Activated naive CD8-positive, alpha-beta T cell treated with anti-CD3 and anti-CD28 coated beads, Interleukin-2, amount 50 U/mL, for 24 hours (primary cell): ENCODE measurements around the gene CBX4.

Experiments used
- ATAC-seq: fragments of 150-1000 bp; cut with Tn5 transposase; one replicate; pipeline ENCODE4 v1.10.0; 2021
- DNase-seq: peaks from one replicate; pipeline ENCODE4 v3.0.0; 2021
- H3K27ac Mint-ChIP-seq: one replicate; pipeline ENCODE4 v1.8.0; 2021; ENCODE audit warnings: mild to moderate bottlenecking, mixed read lengths
- H3K27me3 Mint-ChIP-seq: one replicate; pipeline ENCODE4 v1.8.0; 2021; ENCODE audit warnings: mixed read lengths
- H3K36me3 Mint-ChIP-seq: one replicate; pipeline ENCODE4 v1.8.0; 2021; ENCODE audit warnings: low read depth, mixed read lengths
- H3K4me1 Mint-ChIP-seq: one replicate; pipeline ENCODE4 v1.8.0; 2021; ENCODE audit warnings: mixed read lengths
- H3K4me3 Mint-ChIP-seq: one replicate; pipeline ENCODE4 v1.8.0; 2021; ENCODE audit warnings: mild to moderate bottlenecking, moderate library complexity, mixed read lengths
- H3K9me3 Mint-ChIP-seq: one replicate; pipeline ENCODE4 v1.8.0; 2021; ENCODE audit warnings: mixed read lengths

Gene CBX4

DNA sequence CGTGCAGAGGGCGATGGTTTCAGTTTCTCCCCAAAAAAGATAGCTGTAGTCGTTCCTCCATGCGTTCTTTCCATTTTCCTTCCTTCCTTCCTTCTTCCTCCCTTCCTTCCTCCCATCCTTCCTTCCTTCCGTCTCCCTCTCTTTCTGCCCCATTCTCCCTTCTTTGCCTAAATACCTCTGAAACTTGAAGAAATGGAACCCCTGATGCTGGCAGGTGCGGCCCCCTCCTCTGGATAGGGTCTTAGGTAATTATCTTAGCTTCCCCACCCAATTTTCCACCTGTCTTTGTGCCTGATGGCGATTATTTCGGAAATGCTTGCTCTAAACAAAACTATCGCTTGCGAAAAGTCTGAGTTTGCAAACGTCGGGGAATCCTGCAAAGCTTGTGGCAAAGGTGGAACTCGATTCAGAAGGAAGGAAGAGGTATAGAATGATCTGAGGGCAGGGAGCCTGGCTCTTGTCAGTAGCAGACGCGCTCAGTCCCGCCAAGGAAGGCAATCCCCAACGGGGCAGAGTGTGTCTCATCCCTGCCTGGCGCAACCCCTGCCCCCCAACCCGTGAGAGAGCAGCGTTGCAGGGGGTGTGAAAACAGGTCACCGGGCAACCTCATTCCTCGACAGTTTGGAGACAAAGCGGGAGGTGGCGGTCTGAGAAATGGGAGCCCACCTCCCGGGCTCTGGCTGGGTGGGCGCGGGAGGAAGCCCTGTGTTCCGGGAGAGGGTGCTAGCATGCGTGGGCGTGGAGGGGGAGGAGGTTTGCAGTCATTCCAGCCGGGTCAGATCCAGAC, 39.5 kb downstream of the CBX4 start:
- Mint-ChIP-seq H3K9me3 (no peaks in the 10 kb centered on the region), H3K27ac (peak overlapping the region; percentile 57), H3K27me3 (peaks cover 45% of the 10 kb centered on the region), H3K36me3 (peaks cover 2% of the 10 kb centered on the region), H3K4me1 (peaks cover 54% of the 10 kb centered on the region), H3K4me3 (peak overlapping the region; percentile 28)
- ATAC-seq = no peak
- no peak for DNase-seq

DNA sequence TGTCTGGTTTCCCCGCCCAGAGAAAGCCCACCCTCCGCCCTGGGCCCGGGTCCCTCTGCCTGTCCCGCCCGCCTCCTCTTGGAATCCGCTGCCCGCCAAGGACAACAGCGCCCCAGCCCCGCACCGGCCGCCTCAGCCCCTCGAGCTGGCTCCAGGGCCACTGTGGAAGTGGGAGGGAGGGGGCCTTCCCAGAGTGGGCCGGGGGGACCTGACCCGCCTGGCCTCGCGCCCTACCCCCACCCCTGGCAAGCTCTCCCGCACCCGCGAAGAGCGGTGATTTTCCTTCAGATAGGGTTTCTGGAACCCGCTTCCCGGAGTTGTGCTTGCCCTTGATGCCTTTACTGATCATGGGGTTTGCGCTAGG, 40.1 kb downstream of the CBX4 start:
- no peak for DNase-seq
- no peak for ATAC-seq
- H3K36me3 Mint-ChIP-seq = peaks cover 2% of the 10 kb centered on the region
- peak overlapping the region; percentile 57 for H3K27ac Mint-ChIP-seq
- H3K4me1 Mint-ChIP-seq = peaks cover 49% of the 10 kb centered on the region
- peaks cover 41% of the 10 kb centered on the region for H3K27me3 Mint-ChIP-seq
- H3K9me3 Mint-ChIP-seq = no peaks in the 10 kb centered on the region
- peak overlapping the region; percentile 54 for H3K4me3 Mint-ChIP-seq

DNA sequence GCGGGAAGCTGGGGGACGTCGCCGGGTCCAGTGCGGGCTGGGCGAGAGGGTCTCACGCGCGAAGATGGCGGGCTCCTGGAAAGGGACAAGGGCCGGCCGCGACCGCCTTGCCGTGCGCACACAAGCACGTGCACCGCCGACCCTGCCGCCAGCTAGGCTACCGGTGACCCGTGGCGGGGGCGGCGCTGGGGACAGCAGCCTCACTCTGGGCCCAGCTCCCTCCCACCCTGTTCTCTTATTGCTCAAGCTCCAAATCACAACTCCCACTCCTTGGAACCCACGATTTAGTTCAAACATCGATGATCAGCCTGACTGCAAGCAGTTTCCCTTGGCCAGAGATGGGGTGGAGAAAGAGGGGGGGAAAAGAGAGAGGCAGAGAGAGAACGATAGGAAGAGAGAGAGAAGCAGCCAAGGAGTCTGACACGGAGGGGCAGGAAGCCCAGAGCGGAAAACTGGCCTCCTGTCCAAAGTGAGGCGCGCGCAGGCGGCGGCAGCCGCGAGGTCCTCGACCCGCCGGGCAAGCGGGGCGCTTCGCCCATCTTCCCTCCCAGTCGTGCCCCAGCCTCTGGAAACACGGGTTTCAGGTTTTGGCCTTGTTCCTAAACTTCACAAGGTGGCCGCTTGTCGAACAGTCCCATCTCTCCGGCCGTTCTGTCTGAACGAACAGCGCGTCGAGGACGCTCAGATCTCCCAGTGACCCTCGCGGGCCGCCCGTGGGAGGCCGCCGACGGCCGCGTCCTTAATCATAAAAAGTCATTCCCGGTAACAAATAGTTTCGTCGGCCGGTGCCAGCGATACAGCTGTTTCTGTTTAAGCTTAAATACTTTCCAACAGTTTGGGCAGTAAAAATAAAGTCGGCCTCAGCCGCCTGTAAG, 40.7 kb downstream of the CBX4 start:
- H3K27me3 Mint-ChIP-seq = peaks cover 41% of the 10 kb centered on the region
- H3K4me3 Mint-ChIP-seq = peak overlapping the region; percentile 54
- ATAC-seq (no peak), DNase-seq (no peak)
- peaks cover 49% of the 10 kb centered on the region for H3K4me1 Mint-ChIP-seq
- H3K36me3 Mint-ChIP-seq = peaks cover 2% of the 10 kb centered on the region
- no peaks in the 10 kb centered on the region for H3K9me3 Mint-ChIP-seq
- H3K27ac Mint-ChIP-seq = peak overlapping the region; percentile 49

DNA sequence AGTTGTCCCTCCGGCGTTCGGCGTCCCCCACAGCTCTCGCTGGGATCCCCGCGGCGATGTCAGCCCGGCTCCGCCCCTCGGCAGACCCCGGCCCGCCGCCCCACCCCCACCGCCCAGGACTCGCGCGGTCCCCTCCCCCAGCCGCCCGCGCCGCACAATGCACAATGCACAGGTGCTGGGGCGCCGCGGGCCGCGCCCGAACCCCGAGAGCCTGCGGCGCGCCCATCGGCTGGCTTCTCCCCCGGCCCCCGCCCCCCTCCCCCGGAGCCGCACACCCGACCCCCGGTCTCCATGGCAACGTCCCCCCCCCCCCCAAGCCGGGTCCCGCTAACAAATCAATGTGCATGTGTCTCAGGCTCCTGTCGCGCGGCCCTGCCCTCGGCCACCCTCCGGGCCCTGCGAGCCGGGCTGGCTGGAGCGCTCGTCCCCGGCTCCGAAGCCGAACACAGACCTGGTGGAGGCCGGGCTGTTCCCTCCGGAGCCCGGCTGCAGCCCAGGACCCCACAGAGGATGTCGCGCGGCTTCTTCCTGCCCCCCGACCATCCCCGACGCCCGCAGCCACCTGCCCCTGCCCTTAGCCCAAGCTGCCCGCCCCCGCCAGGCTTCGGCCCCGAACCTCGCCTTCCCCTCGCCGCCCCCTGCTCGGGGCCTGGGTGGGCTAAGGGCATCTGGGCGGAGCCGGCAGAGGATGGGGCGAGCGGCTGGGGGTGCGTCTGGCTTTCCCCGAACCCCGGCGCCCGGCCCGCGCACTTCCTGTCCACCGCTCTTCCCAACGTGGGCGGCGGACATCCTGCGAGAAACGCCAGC, 41.5 kb downstream of the CBX4 start:
- no peak for DNase-seq
- Mint-ChIP-seq H3K27ac (no peak overlapping the region), H3K27me3 (peaks cover 42% of the 10 kb centered on the region)

DNA sequence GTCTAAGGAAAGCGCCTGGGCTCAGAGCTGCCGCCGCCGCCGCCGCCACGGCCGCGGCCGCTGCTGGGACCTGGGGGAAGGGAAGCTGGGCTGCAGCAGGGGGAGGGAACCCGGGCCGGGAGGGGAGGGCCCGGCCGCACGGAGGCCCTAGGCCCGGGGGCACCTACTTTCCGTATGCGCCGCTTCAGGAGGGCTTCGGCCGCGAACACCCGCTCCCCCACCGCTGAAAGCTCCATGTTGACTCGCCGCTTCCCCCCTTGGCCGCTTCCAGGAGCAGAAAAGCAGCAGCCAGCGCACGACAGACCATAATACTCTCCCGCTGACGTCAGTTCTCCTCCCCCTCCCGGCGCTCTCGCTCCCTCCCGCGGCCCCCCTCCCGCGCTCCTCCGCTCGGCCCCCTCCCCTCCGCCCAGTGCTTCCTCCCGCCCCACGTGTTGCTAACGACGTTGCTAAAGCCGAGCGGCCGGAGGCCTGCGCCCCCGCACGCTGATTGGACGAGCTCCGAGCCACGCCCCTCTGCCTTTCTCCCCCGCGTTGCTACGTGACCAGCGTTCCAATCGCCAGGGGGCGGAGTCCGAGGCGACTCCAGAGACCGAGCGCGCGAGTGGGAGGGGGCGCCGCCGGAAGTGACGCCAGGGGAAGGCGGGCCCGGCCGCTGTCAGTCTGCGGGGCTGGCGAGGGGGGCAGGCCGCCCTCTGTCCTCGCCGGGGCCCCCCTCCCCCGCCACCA, 42.3 kb downstream of the CBX4 start, which contains the start of gene CBX8:
TSS of gene CBX8 (minus strand) at position 315 of the 729 bp plus-strand sequence. CDS start at position 236, 79 bp downstream.
- Mint-ChIP-seq H3K9me3 (no peaks in the 10 kb centered on the region), H3K36me3 (peaks cover 2% of the 10 kb centered on the region), H3K27me3 (peaks cover 42% of the 10 kb centered on the region), H3K4me3 (peak within 1 kb of the TSS; percentile 79), H3K27ac (peak within 1 kb of the TSS; percentile 67), H3K4me1 (peaks cover 42% of the 10 kb centered on the region)
- ATAC-seq = peak; percentile 85
- DNase-seq = peak; percentile 100

More for the DNA sequence above, 41.5 kb downstream of the CBX4 start:
- Mint-ChIP-seq H3K4me3 (no peak overlapping the region), H3K9me3 (no peaks in the 10 kb centered on the region), H3K4me1 (peaks cover 45% of the 10 kb centered on the region), H3K36me3 (peaks cover 2% of the 10 kb centered on the region)
- peak; percentile 20 for ATAC-seq

DNA sequence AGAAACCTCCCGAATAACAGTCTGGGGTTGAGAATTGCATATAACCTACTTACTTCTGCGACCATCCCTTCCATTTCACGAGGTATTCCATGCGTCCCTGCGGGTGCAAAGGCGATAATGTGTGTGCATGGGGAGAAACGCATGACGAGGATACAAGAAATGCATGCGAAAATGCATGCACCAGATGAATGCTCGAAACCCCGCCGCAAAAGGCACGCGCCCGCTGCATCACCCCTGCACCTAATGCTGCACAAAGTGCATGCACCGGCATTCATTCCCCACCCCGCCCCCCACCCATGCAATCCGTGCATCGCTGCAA, 42.8 kb downstream of the CBX4 start:
- no peak for ATAC-seq
- no peak for DNase-seq

DNA sequence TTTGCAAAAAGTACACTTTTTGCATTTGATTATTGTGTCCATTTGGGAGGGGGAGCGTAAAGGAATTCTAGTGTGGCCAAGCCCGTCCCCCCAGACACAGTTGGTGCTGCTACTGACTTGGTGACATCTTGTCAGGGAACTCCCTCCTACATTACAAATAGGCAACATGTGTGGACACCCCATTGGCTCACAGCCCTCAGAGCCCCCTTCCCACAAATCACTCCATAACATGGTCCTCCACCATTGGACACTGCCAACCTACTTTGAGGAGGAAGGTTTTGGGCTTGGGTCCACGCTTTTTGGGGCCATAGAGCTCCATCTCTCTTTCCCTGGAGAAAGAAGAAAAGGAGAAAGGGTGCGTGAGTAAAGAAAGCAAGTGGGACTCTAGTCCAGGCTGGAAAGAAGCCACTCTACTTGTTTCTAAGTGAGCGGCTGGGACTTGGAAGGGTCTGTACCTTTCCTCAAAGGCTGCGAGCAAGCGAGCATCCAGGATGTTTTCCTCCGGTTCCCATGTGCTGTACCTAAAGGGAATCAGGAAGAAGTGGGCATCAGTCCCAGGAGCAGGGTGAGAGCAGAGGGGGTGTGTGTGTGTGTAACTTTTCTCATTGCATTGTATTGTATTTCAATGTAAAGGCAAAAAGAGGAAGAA, 43.3 kb downstream of the CBX4 start:
- Mint-ChIP-seq H3K9me3 (no peaks in the 10 kb centered on the region), H3K36me3 (peaks cover 2% of the 10 kb centered on the region), H3K27me3 (peaks cover 41% of the 10 kb centered on the region), H3K4me3 (peak overlapping the region; percentile 79), H3K27ac (no peak overlapping the region), H3K4me1 (peaks cover 39% of the 10 kb centered on the region)
- ATAC-seq (no peak), DNase-seq (no peak)

More for the DNA sequence above, 42.8 kb downstream of the CBX4 start:
- H3K27ac Mint-ChIP-seq = no peak overlapping the region
- H3K36me3 Mint-ChIP-seq = peaks cover 2% of the 10 kb centered on the region
- H3K4me3 Mint-ChIP-seq = peak overlapping the region; percentile 79
- peaks cover 37% of the 10 kb centered on the region for H3K4me1 Mint-ChIP-seq
- H3K27me3 Mint-ChIP-seq = peaks cover 39% of the 10 kb centered on the region
- H3K9me3 Mint-ChIP-seq = no peaks in the 10 kb centered on the region

DNA sequence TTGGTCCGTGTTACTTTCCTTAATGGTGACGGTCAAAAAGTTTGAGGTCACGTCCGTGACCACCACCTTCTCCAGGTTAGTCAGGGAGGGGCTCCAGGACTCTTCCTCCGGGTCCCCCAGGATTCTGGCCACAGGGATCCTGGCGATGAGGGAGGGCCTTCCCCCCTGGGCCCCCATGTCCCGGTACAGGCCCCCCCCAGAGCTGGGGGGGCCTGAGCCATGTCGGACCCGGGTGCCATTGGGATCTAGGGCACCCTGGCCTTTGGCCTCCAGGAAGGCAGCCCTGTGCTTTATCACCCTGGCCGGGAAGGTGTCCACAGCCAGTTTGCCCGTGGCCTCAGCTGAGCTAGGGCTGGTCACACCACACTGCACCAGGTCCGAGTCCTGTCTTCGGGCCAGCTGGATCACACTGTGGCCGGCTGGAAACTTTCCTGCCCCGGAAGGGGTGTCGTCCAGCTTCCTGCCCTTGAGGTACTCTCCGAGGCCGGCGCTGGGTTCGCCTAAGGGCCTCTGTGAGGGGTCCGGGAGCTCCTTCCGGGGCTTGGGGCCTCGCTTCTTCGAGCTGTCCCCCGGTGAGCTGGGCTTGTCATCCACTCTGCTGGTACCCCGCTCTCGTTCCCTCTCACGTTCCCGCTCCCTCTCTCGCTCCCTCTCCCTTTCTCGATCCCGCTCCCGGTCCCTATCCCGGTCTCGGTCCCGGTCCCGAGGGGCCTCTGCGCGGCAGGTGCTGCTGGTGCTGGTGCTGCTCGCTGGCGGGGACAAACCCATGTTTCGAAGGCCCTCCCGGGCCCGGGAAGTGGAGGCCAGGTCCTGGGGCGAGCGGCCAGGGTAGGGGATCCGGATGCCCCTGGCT, 44.4 kb downstream of the CBX4 start:
- Mint-ChIP-seq H3K4me3 (no peak overlapping the region), H3K36me3 (no peaks in the 10 kb centered on the region), H3K27ac (no peak overlapping the region), H3K4me1 (peaks cover 32% of the 10 kb centered on the region), H3K9me3 (no peaks in the 10 kb centered on the region), H3K27me3 (peaks cover 39% of the 10 kb centered on the region)
- ATAC-seq = no peak
- DNase-seq = no peak

DNA sequence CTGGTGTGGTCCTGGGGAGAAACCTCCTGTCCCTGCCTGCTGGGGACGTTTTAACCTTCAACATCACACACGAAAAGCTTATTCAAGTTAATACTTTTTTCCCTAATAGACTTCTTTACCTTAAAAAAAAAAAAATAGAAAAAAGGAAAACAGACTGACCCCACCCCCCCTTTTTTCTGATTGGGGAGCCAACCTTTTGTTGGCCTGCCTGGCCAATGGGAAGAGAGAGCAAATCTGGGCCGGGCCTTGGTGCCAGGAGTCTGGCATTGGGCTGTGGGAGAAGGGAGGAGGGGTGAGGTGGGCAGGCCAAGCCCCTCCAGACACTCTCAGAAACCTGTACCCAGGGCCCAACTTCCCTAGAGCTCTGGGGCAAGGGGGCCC, 45.3 kb downstream of the CBX4 start:
- H3K27ac Mint-ChIP-seq = no peak overlapping the region
- no peaks in the 10 kb centered on the region for H3K9me3 Mint-ChIP-seq
- peaks cover 36% of the 10 kb centered on the region for H3K27me3 Mint-ChIP-seq
- no peaks in the 10 kb centered on the region for H3K36me3 Mint-ChIP-seq
- H3K4me3 Mint-ChIP-seq = no peak overlapping the region
- H3K4me1 Mint-ChIP-seq = peaks cover 24% of the 10 kb centered on the region
- no peak for ATAC-seq
- DNase-seq = no peak

DNA sequence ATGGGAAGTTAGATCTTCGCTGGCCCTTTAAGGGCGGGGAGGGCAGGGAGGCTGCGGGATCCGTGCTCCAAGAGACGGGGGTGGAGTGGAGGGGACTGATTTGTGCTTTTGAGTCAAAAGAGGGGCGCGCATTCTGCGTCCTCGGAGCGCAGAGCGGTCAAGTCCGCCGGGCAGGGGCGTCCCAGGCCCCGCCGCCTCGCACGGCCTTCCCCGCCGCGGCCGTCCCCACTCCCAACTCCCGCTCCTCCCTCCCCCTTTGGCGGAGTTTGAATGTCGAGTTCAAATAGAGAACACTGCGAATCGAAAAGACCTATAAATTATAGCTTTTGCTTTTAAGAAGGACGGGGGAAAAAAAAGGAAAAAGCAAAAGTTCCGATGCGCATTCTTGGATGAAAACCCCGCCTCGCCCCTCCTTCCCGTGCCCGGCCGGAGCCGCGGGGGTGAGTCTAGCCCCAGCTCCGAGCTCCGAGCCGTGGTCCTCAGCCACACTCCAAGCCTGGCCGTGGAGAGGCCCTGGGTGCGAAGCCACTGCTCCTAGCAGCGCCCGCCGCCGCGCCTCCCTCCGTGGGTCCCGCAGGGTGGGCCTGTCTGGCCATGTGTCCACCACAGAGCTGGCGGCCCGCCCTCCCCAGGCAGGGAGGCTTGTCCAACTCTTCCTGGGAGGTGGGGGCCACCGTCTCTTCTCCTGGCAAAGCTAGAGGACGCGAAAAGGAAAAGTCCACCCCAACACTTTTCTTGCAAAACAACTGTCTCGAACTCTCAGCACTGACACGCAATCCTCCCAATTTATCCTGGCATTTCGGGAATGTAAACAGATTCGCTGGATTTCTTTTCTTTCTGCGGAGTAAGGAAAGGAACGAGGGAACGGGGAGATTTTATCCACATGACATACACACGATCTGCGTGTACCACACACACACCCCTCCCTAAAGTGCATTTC, 46.0 kb downstream of the CBX4 start:
- Mint-ChIP-seq H3K36me3 (no peaks in the 10 kb centered on the region), H3K9me3 (no peaks in the 10 kb centered on the region), H3K4me3 (no peak overlapping the region), H3K4me1 (peaks cover 18% of the 10 kb centered on the region), H3K27ac (no peak overlapping the region), H3K27me3 (peaks cover 36% of the 10 kb centered on the region)
- ATAC-seq (no peak), DNase-seq (no peak)

DNA sequence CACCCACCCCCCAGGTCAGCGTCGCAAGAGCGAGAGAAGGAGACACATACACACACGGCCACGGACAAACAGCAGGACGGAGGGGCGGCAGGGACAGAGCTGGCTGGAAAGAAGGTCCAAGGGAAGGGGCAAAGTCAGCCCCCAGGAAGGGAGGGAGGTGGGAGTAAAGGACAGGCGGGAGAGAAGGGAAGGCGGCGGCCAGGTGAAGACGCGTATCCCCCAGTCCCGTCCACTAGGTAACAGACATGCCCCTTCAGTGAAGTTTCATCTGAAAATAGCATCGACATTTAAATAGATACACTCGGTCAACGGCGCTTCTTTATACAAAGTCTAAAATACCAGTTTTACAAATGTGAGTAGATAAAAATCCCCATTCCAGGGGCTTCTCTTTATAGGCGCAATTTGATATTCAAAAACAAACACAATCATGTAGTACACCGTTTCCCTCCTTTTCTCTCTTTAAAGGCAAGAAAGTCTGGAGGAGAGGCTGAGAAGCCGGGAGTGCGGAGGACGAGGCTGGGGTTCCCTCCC, 46.8 kb downstream of the CBX4 start:
- no peak for DNase-seq
- ATAC-seq = no peak
- no peaks in the 10 kb centered on the region for H3K36me3 Mint-ChIP-seq
- H3K27ac Mint-ChIP-seq = no peak overlapping the region
- H3K4me3 Mint-ChIP-seq = no peak overlapping the region
- no peaks in the 10 kb centered on the region for H3K9me3 Mint-ChIP-seq
- peaks cover 17% of the 10 kb centered on the region for H3K4me1 Mint-ChIP-seq
- H3K27me3 Mint-ChIP-seq = peaks cover 45% of the 10 kb centered on the region

DNA sequence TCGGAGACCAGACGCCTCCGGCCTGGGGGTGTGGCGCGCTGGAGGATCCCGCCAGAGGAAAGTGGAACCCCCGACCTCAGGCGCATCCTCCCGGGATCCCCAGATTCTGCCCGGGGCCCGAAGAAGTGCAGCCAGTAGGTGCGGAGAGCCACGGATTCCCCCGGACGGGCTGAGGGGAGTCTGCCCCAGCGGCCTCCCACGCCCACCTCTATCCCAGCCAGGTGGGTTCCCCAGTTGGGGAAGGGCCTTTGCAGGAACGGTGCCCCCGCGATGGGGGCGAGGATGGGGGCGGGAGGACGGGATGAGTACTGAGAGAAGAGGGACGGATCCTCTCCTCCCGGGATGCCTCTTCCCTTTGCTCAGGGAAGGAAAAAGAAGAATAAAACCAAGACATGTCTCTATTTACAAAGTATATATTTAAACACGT, 47.5 kb downstream of the CBX4 start:
- Mint-ChIP-seq H3K4me3 (no peak overlapping the region), H3K36me3 (no peaks in the 10 kb centered on the region), H3K4me1 (peaks cover 17% of the 10 kb centered on the region), H3K9me3 (no peaks in the 10 kb centered on the region), H3K27ac (no peak overlapping the region), H3K27me3 (peaks cover 49% of the 10 kb centered on the region)
- DNase-seq = no peak
- no peak for ATAC-seq
